GM23338 (cell line): ENCODE measurements around the gene EVC. TPM values are rescaled to one million over a fixed set of nuclear protein-coding genes. Genes with fewer than 3 reads are reported as not detected.

Experiments used
- ATAC-seq: fragments of 200-7000 bp; cut with Tn5 transposase; 3 replicates; pipeline ENCODE4 v1.9.1; 2020
- DNase-seq: peaks from one replicate; pipeline ENCODE4 v3.0.0-alpha.2; 2015; ENCODE audit warnings: low spot score
- H2AFZ ChIP-seq: fragments of 200-600 bp; sonication (generic); 2 replicates; pipeline ENCODE4 v1.8.0; 2016; ENCODE audit warnings: antibody characterized with exemption, mild to moderate bottlenecking, moderate library complexity
- H3F3A ChIP-seq: fragments of 200-600 bp; sonication (generic); replicated peaks from 2 replicates; pipeline ENCODE4 v1.8.0; 2017; ENCODE audit warnings: antibody characterized with exemption, mixed run types, low read depth
- H3K27ac ChIP-seq: fragments of 200-600 bp; sonication (generic); 2 replicates; pipeline ENCODE4 v1.6.1; 2016; ENCODE audit warnings: low read depth
- H3K27me3 ChIP-seq: fragments of 200-600 bp; sonication (generic); 2 replicates; pipeline ENCODE4 v1.8.0; 2016; ENCODE audit warnings: mild to moderate bottlenecking, mixed run types, moderate library complexity; ENCODE audit not compliant: insufficient read depth
- H3K36me3 ChIP-seq: fragments of 200-600 bp; sonication (generic); 2 replicates; pipeline ENCODE4 v1.8.0; 2016; ENCODE audit warnings: mild to moderate bottlenecking; ENCODE audit not compliant: insufficient read depth
- H3K4me1 ChIP-seq: fragments of 200-600 bp; sonication (generic); 2 replicates; pipeline ENCODE4 v1.8.0; 2016; ENCODE audit warnings: mild to moderate bottlenecking, moderate library complexity; ENCODE audit not compliant: insufficient read depth
- H3K4me2 ChIP-seq: fragments of 200-600 bp; sonication (generic); 2 replicates; pipeline ENCODE4 v1.7.1; 2017; ENCODE audit warnings: mixed run types
- H3K4me3 ChIP-seq: fragments of 200-600 bp; sonication (generic); 2 replicates; pipeline ENCODE4 v1.6.1; 2016; ENCODE audit warnings: mixed run types
- H3K79me2 ChIP-seq: fragments of 200-600 bp; sonication (generic); replicated peaks from 2 replicates; pipeline ENCODE4 v1.8.0; 2017; ENCODE audit warnings: mild to moderate bottlenecking; ENCODE audit not compliant: insufficient read depth
- H3K9me2 ChIP-seq: fragments of 200-600 bp; sonication (generic); 2 replicates; pipeline ENCODE4 v1.8.0; 2017; ENCODE audit not compliant: insufficient read depth
- H4K20me1 ChIP-seq: fragments of 200-600 bp; sonication (generic); replicated peaks from 2 replicates; pipeline ENCODE4 v1.8.0; 2017; ENCODE audit warnings: mild to moderate bottlenecking; ENCODE audit not compliant: insufficient read depth
- H3K27ac Mint-ChIP-seq: 2 replicates; pipeline ENCODE4 v1.8.0; 2020; ENCODE audit warnings: inconsistent platforms, mild to moderate bottlenecking, moderate library complexity, mixed read lengths
- H3K27me3 Mint-ChIP-seq: 3 replicates; pipeline ENCODE4 v1.8.0; 2022; ENCODE audit warnings: low read depth, mild to moderate bottlenecking, moderate library complexity, mixed read lengths, inconsistent platforms; ENCODE audit not compliant: insufficient read depth, poor library complexity
- H3K36me3 Mint-ChIP-seq: 3 replicates; pipeline ENCODE4 v1.8.0; 2021; ENCODE audit warnings: low read depth, mild to moderate bottlenecking, inconsistent platforms, moderate library complexity, mixed read lengths
- H3K4me1 Mint-ChIP-seq: 3 replicates; pipeline ENCODE4 v1.8.0; 2020; ENCODE audit warnings: mild to moderate bottlenecking, inconsistent platforms, mixed read lengths
- H3K4me3 Mint-ChIP-seq: 3 replicates; pipeline ENCODE4 v1.8.0; 2021; ENCODE audit warnings: moderate library complexity, mild to moderate bottlenecking, inconsistent platforms, mixed read lengths
- H3K9me3 Mint-ChIP-seq: 3 replicates; pipeline ENCODE4 v1.8.0; 2020; ENCODE audit warnings: moderate library complexity, mild to moderate bottlenecking, inconsistent platforms, mixed read lengths
- CREB1 ChIP-seq: fragments of 250-450 bp; sonication (Bioruptor Pico); IDR thresholded peaks from 2 replicates; pipeline ENCODE4 v1.5.0; 2020; ENCODE audit warnings: low read depth, mild to moderate bottlenecking, moderate library complexity
- EZH2 ChIP-seq: fragments of 200-600 bp; sonication (generic); IDR thresholded peaks from one replicate; pipeline ENCODE4 v1.8.0; 2017; ENCODE audit warnings: antibody characterized with exemption, mild to moderate bottlenecking, low read depth; ENCODE audit not compliant: unreplicated experiment
- EZH2phosphoT487 ChIP-seq: fragments of 200-600 bp; sonication (generic); IDR thresholded peaks from one replicate; pipeline ENCODE4 v1.8.1; 2018; ENCODE audit warnings: antibody characterized with exemption; ENCODE audit not compliant: unreplicated experiment
- POLR2AphosphoS5 ChIP-seq: IDR thresholded peaks from 2 replicates; pipeline ENCODE4 v1.6.1; 2016; ENCODE audit warnings: antibody characterized with exemption, low read depth
- REST ChIP-seq: IDR thresholded peaks from one replicate; pipeline ENCODE4 v1.6.1; 2018; ENCODE audit warnings: antibody characterized with exemption; ENCODE audit not compliant: unreplicated experiment
- ZNF331 ChIP-seq: fragments of 250-450 bp; sonication (Bioruptor Pico); IDR thresholded peaks from 2 replicates; pipeline ENCODE4 v1.5.0; 2020; ENCODE audit warnings: low read depth, mild to moderate bottlenecking, moderate library complexity
- polyA plus RNA-seq: library from polyadenylated mRNA; unstranded; fragments of >200 nt; fragmentation: Nextera tagmentation; extraction: Ambion mirVana; gene quantifications from 2 replicates; pipeline ENCODE4 v1.2.1, GENCODE V29; 2016
- total RNA-seq: library from RNA; depleted of rRNA; stranded (reverse); fragments of >200 nt; shearing (Covaris generic); gene quantifications from 2 replicates; pipeline ENCODE4 v1.2.3, GENCODE V29; 2014
- TF ChIP-seq, protein P1 (sequence below), 2 experiments: fragments of 200-600 bp in 1 of 2; sonication (generic) in 1 of 2; conservative IDR thresholded peaks; 2 replicates each; pipeline versions ENCODE4 v1.5.1 to v1.6.1; 2016 to 2017; ENCODE audit warnings: antibody characterized with exemption in 2 of 2, low read depth in 2 of 2, mild to moderate bottlenecking in 2 of 2, moderate library complexity in 1 of 2

EVC gene
- total and polyA plus RNA-seq, 2 experiments from 2014 or later = 1.7 to 12.8 TPM

GRCh38 chr4:5755679-5756078 lies 44.7 kb downstream of the EVC start (continued):
- TF ChIP-seq REST = no peak
- TF ChIP-seq ZNF331 (CRISPR knock-in tag) = no peak

- no peaks in the 10 kb centered on the region for H3K9me2 ChIP-seq
- DNase-seq = no peak
- H3K36me3 ChIP-seq = no peaks in the 10 kb centered on the region
- peaks cover 15% of the 10 kb centered on the region for H3K4me1 ChIP-seq
- ATAC-seq = no peak
- H3K4me2 ChIP-seq = no peak overlapping the region
- no peaks in the 10 kb centered on the region for H4K20me1 ChIP-seq
- no peaks in the 10 kb centered on the region for H3F3A ChIP-seq
- H3K79me2 ChIP-seq = no peaks in the 10 kb centered on the region
- peaks cover 40% of the 10 kb centered on the region for H3K36me3 Mint-ChIP-seq
- no peak overlapping the region for H2AFZ ChIP-seq
- H3K4me3 Mint-ChIP-seq = no peak overlapping the region
- H3K4me1 Mint-ChIP-seq = peaks cover 38% of the 10 kb centered on the region
- no peak overlapping the region for H3K4me3 ChIP-seq
- no peaks in the 10 kb centered on the region for H3K9me3 Mint-ChIP-seq
- H3K27me3 Mint-ChIP-seq = peaks cover 10% of the 10 kb centered on the region
- TF ChIP-seq CREB1 (CRISPR knock-in tag) (no peak), REST (no peak), EZH2 (no peak)
- H3K27ac Mint-ChIP-seq = no peak overlapping the region
- H3K27me3 ChIP-seq = no peaks in the 10 kb centered on the region
- no peak overlapping the region for H3K27ac ChIP-seq
These were observed 45.3 kb downstream of the EVC start for GRCh38 chr4:5756271-5756670.

DNA sequence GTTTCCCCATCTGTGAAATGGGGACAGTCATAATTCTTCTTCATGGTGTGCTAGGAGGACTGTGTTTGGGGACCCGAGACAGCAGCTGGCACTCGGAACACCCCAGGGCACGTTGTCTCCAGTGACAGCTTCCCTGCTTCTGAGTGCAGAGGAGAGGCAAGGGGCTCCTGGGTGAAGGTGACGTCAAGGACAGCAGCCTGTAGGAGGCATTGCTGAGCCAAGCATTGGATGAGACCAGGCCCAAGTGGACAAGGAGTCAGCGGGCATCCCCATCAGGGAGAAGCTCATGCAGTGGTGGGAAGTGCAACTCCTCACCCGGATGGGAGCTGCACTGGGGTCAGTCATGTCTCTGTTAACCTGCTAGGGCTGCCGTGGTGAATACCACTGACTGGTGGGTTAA lies 46.1 kb downstream of the EVC start:
- H3K27me3 ChIP-seq = no peaks in the 10 kb centered on the region
- no peaks in the 10 kb centered on the region for H3K9me2 ChIP-seq
- no peak overlapping the region for H3K27ac Mint-ChIP-seq
- H3K36me3 Mint-ChIP-seq = peaks cover 44% of the 10 kb centered on the region
- peaks cover 4% of the 10 kb centered on the region for H3K27me3 Mint-ChIP-seq
- H3K4me3 Mint-ChIP-seq = no peak overlapping the region
- no peaks in the 10 kb centered on the region for H4K20me1 ChIP-seq
- peaks cover 30% of the 10 kb centered on the region for H3K4me1 Mint-ChIP-seq
- H3K4me2 ChIP-seq = no peak overlapping the region
- no peaks in the 10 kb centered on the region for H3K36me3 ChIP-seq
- no peaks in the 10 kb centered on the region for H3K79me2 ChIP-seq
- peaks cover 9% of the 10 kb centered on the region for H3K4me1 ChIP-seq
- H3K4me3 ChIP-seq = no peak overlapping the region
- H3K9me3 Mint-ChIP-seq = no peaks in the 10 kb centered on the region
- DNase-seq (no peak), ATAC-seq (no peak)
- H3K27ac ChIP-seq = no peak overlapping the region
- H3F3A ChIP-seq = no peaks in the 10 kb centered on the region
- no peak overlapping the region for H2AFZ ChIP-seq
- TF ChIP-seq, protein P1, sequence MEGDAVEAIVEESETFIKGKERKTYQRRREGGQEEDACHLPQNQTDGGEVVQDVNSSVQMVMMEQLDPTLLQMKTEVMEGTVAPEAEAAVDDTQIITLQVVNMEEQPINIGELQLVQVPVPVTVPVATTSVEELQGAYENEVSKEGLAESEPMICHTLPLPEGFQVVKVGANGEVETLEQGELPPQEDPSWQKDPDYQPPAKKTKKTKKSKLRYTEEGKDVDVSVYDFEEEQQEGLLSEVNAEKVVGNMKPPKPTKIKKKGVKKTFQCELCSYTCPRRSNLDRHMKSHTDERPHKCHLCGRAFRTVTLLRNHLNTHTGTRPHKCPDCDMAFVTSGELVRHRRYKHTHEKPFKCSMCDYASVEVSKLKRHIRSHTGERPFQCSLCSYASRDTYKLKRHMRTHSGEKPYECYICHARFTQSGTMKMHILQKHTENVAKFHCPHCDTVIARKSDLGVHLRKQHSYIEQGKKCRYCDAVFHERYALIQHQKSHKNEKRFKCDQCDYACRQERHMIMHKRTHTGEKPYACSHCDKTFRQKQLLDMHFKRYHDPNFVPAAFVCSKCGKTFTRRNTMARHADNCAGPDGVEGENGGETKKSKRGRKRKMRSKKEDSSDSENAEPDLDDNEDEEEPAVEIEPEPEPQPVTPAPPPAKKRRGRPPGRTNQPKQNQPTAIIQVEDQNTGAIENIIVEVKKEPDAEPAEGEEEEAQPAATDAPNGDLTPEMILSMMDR (conservative IDR thresholded peaks at IDR 0.05; ENCODE audit: low read depth in 2 of 2) = peak in 1 of 2 experiments; percentile 27; a peak in 2 of 4 replicates
- TF ChIP-seq POLR2AphosphoS5 (no peak), ZNF331 (CRISPR knock-in tag) (no peak), EZH2phosphoT487 (no peak)
